GM12873 (cell line): ENCODE measurements around the gene PDIA6.

Experiments used
- TF ChIP-seq, protein P1 (sequence below): IDR thresholded peaks from 2 replicates; pipeline ENCODE4 v1.5.1; 2012; ENCODE audit warnings: low read depth, mild to moderate bottlenecking, moderate library complexity, low read length, control low read depth; ENCODE audit not compliant: insufficient read depth; ENCODE audit errors: missing control alignments

Gene PDIA6

DNA sequence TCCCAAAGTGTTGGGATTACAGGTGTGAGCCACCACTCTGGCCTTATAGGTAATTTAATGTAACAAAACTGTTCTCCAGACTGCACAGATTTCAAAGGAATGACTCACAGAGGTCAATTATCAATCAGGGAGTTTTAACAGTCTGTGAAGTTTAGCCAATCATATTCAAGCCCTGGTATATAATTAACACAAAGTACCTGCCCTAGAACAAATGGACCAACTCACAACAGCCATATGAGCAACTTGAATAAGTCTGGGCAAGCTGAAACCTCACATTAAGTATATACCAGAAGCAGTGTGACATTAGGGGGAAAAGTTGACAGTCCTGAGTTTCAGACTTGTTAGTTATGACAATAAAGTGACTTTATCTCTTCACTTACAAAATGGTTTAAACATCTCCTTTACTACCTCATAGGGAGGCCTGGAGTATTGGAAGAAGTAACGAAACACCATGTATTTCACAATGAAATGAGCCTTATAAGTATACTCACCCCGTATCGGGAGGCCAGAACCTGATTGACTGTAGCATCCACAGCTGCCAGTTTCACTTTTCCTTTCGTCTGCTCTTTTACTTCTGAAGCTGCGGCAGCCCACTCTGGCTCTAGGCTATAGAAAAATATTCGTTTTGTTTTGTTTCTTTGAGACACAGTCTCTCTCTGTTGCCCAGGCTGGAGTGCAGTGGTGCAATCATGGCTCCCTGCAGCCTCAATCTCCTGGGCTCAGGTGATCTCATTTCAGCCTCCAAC lies 22.2 kb downstream of the PDIA6 start:
- TF ChIP-seq, protein P1, sequence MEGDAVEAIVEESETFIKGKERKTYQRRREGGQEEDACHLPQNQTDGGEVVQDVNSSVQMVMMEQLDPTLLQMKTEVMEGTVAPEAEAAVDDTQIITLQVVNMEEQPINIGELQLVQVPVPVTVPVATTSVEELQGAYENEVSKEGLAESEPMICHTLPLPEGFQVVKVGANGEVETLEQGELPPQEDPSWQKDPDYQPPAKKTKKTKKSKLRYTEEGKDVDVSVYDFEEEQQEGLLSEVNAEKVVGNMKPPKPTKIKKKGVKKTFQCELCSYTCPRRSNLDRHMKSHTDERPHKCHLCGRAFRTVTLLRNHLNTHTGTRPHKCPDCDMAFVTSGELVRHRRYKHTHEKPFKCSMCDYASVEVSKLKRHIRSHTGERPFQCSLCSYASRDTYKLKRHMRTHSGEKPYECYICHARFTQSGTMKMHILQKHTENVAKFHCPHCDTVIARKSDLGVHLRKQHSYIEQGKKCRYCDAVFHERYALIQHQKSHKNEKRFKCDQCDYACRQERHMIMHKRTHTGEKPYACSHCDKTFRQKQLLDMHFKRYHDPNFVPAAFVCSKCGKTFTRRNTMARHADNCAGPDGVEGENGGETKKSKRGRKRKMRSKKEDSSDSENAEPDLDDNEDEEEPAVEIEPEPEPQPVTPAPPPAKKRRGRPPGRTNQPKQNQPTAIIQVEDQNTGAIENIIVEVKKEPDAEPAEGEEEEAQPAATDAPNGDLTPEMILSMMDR: no peak

DNA sequence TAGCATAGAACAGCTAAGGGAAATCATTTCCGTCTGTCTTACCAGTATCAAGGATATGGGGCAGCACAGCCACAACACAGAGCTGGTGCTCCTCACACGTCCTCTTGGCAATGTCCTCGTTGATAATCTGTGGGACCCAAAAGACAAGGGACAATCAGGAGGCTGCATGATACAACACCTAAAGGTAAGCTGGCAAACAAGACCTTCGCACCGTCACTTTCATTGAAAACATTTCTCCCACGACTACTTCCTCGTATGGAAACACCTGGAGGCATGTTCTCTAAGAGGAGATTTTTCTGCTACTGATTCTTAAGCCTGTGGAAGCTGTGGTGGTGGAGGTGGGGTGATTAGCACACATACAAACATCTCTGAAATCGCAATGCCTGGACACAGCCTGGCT lies 23.7 kb downstream of the PDIA6 start:
- TF ChIP-seq, protein P1: no peak

DNA sequence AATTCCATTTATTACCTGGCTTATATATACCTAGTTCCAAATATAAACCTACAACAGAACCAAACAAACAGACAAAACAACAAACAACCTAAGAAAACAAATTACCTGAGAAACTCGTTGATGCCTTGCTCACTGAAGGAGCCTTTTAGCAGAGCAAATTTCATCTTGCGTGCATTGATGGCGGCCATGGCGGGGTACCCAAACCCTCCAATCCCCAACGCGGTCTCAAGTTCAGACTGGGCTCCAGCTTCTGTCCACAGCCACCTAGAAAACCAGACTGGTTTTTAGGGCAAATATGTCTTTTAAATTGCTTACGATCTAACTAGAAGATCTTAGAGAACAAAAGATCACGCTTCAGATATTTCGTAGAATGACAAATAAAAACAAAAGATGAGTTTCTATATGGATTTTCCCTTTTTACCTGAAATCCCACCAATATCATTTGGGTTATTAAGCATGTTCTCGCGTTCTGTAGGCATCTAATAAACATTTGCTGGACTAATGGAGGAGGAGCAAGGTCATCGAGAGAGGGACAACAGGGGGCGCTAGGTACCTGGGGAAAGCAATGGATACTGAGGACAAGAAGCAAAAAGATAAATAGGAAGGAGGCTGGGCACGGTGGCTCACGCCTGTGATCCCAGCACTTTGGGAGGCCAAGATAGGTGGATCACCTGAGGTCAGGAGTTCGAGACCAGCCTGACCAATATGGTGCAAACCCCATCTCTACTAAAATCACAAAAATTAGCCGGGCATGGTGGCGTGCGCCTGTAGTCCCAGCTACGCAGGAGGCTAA lies 25.2 kb downstream of the PDIA6 start:
- TF ChIP-seq, protein P1: peak; percentile 50

DNA sequence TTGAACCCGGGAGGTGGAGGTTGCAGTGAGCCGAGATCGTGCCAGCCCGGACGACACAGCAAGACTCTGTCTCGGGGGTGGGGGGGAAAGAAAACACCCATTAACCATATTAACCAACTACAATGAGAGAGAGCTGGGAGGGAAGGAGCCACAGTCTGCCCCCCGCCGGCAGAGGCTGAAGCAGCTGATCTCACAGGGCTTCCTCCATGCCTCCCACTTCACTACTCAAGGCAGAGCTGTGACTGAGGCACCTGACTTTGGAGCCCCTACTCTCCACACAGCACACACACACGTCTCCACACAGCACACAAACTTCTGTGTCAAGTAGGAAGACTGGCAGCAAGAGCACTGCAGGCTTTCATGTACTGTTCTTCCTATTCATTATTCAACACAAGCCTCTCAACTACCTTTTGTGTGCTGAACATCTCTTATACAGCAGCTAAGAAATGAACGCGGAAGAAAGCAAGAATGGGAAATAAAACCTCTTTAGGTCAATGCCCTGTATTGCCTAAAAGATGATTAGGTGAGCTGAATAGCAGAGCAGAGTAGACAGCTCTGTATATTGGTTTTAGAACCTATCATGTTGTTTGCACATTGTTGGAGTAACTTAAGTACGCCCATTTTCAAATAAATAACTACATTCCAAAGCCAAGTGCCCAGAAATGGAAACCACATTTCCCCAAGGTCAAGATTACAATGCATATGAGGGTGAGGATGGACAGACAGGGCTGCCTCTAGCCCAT lies 26.2 kb downstream of the PDIA6 start:
- TF ChIP-seq, protein P1: no peak

DNA sequence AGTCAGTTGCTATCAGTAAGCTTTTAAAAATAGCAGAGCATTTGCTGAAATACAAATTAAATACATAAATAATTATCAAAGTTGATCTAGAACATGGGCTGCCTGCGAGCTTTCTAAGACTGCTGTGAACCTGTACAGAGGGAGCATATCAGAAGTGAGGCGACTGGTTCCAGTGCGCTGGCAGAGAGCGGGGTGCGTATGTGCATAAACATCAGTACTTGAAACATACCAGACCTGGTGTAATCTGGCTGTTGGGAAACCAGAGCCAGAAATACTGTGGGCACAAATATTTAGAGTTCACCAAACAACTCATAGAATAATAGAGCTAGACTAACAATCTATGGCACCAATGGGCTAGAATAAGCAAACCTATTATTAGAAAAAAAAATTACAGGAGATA lies 27.3 kb downstream of the PDIA6 start:
- TF ChIP-seq, protein P1: no peak

DNA sequence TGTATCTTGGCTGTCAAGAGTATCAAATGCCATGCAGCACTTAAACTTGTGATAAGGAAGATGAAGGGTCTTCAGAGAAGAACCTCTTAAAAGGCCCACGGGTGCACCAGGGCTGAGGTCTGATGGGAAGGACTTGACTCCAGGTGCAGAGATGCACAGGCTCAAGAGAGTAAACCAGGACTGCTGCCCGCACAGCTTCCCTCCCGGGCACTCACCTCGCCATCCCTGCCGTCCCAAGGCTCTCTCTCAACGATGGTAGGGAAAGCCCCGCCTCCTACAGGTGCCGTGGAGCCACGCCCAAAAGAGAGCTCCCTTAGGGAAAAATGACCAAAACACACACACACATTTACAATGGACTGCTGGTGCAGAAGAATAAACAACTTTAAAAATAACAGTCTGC lies 27.9 kb downstream of the PDIA6 start:
- TF ChIP-seq, protein P1: no peak

DNA sequence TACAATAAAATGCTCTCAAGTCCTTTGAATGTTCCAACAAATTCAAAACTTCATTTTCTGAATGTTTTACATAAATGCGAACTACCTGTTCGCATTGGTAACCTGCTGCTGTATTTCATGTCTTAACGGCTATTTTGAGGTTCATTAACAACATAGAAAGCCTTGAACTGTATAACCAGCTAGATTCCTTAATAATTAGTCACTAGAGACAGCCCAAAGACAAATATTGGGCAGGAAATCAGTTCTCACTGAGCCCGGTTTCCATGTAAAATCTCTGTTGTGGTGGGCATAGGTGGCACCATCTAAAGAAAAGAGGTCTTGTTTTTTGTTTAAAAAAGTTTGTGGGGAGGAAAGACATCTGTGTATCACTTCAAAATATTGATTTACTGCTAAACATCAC lies 29.2 kb downstream of the PDIA6 start:
- TF ChIP-seq, protein P1: no peak
